Suppressor macrophage treated with lipopolysaccharide for 1 hour (primary cell): ENCODE results near the gene CSNK2A1.

ENCODE experiments used
- DNase-seq, 3 donors: peaks; one replicate each; pipeline ENCODE4 v3.0.0-alpha.2; 2020 to 2022

CSNK2A1 gene

DNA sequence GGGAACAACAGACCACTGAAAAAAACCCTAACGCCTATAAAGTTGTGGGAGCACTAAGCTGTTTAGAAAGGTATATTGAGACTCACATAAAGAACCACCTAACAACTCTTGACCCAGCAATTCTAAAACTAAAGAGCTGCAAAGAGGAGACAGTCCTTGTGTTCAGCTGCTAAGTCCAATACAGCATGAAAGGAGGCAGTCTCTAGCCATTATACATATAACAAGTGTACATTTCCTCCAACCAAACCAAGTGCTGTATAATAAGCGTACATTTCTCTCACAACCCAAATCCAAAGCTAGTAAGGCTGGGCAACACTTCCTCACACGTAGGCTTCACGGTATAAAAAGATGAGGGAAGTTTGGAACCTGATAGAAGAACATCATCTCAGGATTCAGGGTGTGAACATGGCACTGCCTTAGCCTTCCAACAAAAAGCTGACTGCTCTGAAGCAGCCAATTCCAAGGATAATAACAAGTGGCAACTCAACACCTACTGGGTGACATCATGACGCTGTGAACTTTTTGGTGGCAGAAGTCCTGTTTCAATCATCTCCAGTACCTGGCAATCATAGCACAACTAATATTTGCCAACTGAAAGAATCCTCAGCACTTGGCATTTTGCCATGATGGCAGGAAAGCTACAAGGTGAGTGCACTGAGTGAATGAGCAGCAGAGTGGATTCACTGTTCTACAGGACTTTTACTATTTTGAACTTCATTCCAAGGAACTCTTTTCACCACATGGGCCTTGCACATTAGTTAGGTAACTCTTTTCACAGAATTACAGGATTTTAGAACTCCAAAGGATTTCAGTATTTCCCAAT is 97.9 kb downstream of the CSNK2A1 start:
- no peak for DNase-seq

DNA sequence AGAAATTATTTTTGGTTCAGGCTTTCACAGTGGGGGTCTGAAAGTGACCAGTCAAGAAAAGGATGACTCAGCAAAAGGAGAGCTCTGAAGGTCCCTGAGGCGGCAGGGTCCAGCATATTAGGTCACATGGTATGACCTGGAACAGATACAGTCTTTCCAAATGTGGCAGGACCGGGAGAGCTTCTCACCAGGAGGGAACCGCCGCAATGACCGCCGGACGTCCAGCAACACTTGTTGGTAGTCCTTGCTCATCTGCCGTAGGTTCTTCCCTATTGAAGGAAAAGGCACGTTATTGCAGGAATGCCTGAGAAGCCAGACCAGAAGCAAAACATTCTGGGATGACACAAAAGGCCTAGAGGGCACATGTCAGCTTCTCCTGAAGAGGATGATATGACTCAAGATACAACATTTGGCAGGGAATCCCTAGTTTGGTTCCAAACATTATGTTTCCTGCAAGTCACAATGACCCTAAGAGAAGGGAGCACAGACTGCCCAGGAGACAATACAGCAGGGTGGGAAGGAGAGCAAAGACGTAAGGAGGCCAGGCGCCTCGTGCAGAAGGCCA is 98.6 kb downstream of the CSNK2A1 start:
- DNase-seq: no peak

DNA sequence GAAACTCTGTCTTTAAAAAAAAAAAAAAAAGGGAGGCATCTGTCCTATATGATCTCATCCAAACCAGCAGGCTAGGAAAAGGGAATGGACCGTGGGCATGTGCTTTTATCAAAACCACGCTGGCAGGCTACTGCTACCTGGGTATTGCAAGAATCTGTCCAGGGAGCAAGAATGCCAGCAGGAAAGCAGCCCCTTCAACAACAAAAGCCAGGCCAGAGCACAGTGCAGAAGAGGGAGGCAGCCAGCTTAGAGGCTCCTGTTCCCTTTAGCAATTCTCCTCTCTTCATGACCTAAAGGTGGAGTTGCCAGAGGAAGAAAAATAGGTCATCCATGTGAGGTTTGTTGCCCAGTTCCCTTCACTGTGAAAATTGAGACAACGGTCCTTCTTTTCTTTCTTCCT is 99.5 kb downstream of the CSNK2A1 start:
- DNase-seq: no peak

DNA sequence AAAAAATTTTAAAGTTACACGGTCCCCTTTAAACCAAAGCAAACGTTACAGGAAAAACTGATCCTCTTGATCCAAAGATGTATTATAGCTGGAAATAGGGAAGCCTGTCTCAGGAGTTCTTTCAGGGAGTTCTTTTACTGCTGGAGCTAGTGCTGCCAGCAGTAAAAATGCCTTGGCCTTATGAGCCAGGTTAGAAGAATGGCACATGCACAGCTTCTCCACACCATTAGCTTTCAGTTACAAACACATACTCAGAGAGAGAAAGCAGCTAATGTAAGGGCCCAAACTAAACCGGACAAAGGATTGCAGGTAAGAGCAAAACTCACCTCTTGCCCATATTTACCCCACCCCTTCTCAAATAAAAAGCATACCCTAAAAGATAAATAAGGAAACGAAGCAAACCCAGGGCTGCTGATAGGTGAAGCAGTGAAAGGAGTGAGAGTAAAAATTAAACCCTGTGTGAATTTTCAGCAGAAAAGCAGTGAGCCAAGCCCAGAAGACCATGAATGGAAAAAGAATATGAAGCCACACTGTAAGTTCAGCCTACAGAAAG is 100.3 kb downstream of the CSNK2A1 start:
- DNase-seq: no peak

- DNase-seq: no peak
These were observed 103.0 kb downstream of the CSNK2A1 start for GRCh38 chr20:440636-441035.

GRCh38 chr20:440148-440547 is 103.4 kb downstream of the CSNK2A1 start:
- no peak for DNase-seq

DNA sequence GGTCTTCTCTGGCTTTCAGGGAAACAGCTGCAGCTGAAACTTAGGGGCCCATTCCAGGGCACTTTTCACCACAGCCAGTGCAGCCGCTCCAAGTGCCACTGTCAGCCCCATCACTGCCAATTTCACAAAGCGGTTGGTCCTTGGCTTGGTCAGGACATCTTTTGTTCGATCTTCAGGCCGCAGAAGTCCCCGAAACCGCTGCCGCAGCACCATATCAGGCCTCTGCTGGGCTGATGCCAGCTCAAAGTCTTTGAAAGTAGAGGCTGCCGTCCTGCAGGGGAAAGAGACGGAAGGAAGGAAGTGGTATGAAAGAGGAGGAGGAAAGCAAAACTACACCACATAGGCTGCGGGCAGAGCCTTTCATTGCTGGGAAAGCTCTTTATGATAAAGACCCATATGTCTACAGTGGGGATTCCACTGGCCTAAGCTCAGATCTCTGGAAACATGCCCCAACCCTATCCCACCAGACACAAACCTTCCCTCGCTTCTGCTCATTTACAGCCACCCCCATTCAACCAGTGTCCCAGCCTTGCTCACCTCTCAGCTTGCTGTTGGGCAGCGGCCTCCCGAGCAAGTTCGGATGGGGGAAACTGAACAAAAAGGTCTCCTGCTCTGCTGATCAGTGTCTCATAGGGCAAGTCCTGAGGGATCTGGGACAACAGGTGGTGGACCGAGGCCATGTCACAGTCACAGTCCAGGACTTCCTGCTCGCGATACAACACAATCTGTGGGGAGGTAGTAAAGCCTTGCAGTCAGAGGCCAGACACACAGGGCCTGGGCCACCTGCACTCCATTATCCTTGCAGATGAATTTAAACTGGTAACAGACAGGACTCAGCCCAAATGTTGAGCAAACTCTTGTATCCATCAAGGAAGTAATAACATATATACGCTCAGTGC is 104.8 kb downstream of the CSNK2A1 start:
- DNase-seq: peak; percentile 6 to 28 (median 20)

- DNase-seq: no peak
These were observed 105.7 kb downstream of the CSNK2A1 start for GRCh38 chr20:437787-438486.

- DNase-seq: no peak
These were observed 107.1 kb downstream of the CSNK2A1 start for GRCh38 chr20:436476-436875.

DNA sequence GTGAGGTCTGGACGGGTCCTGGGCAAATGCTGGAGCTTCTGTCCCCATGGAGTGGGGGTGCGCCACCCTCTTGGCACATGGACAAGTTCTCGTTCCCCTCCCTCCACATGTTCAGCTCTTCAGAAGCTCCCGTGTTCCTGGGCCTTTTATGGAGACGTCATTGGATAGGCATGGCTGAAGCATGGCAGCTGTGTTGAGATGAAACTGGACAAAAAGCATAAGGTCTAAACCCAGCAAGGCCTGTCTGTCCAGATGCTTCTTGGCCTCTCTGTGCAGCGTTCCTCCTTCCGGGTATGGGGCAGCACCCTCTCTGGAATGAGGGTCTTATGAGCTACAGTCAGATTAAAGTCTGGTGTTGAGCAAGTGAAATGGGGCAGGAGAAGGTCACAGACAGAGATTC is 108.0 kb downstream of the CSNK2A1 start:
- no peak for DNase-seq

GRCh38 chr20:434661-435419 is 108.8 kb downstream of the CSNK2A1 start:
- no peak for DNase-seq

DNA sequence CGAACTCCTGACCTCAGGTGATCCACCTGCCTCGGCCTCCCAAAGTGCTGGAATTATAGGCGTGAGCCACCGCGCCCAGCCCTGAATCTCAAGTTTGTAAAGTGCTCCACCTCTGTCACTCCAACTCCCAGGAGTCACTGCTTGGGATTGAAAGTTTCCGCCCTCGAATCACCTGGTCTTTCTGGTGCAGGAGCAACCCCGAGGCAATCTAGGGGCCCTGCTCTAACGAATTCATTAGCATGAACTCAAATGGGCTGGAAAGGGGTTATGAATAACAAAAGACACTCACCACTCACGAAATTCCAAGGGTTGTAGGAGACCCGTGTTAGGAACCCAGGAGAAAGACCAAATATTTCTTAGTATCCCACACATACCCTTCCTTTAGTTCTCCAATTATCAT is 109.4 kb downstream of the CSNK2A1 start:
- no peak for DNase-seq

DNA sequence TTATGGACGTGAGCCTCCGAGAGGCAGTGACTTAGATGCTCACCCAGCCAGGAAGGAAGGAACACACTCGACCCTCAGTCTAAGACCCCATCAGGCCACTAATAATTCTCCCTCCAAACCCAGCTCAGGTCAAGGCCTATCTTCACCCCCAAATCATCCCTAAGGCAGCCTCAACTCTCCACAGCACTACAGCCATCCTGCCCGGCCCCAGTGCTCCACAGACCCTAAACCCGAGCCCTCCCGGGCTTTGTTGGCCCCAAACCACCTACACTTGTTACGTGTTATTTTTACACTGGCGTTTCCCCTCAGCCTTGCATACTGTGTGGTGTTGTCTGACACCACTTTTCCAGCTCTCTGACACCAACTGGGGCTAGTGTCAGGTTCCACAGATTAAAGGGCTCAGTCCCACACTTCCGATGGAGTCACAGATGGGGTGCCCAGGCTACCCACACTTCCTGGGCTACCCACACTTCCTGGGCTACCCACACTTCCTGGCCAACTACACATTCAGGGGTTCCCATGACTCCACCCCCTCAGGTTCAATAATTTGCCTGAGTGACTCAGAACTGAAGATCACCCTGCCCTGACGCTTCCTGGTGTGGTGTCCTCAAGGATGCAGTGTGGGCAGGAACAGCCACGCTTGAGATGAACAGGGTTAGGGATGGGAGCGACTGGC is 110.2 kb downstream of the CSNK2A1 start:
- peak; percentile 75 to 84 (median 80) for DNase-seq

DNA sequence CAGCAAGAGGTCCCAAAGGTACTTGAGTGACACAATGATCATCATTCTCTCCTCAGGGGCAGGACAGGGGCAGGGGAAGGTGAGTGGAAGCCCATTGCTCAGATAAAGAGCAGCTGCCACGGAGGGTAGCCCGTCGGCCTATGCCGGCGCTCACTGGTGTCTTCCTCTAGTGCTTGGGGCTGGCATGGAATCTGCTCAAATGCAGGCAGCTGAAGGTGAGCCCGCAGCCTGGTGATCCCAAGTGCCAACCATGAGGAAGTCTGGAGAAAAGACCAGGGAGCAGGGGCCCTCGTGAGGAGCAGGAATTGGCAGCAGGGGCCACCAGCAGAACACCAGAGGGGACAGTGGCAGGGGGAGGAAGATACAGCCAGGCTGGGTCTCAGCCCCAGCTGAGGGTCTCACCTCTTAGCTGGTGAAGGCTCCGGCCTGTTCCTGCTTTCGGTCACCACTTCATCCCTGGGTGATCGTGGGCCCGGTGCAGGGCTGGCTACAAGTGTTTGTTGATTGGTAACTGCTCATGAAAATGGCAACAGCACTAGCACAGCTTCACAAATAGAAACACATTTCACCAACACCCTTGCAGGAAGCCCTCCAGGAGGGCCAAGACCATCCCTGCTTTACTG is 110.8 kb downstream of the CSNK2A1 start:
- no peak for DNase-seq

DNA sequence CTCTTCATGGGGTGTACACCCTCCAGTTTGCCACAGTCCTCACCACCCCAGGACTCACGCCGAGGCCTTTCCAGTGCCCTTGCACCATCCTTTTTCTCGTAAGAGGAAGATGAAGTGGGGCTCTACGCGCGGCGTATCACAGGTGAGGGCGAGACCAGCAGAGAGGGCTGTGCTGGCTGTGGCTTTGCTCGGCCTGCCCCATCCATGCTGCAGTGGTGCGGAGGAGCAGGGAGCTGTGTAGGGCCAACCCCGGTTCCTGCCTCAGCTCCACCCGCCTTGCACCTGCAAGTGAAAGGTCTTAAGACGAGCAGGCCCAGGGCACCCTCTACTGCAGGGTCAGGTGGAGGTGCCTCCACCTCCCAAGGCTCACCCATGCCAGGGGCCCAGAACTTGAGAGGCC is 111.4 kb downstream of the CSNK2A1 start:
- DNase-seq: no peak

- peak; percentile 68 to 77 (median 75) for DNase-seq
These were observed 112.3 kb downstream of the CSNK2A1 start for GRCh38 chr20:431012-431904.

GRCh38 chr20:430091-430999 is 113.2 kb downstream of the CSNK2A1 start:
- no peak for DNase-seq

DNA sequence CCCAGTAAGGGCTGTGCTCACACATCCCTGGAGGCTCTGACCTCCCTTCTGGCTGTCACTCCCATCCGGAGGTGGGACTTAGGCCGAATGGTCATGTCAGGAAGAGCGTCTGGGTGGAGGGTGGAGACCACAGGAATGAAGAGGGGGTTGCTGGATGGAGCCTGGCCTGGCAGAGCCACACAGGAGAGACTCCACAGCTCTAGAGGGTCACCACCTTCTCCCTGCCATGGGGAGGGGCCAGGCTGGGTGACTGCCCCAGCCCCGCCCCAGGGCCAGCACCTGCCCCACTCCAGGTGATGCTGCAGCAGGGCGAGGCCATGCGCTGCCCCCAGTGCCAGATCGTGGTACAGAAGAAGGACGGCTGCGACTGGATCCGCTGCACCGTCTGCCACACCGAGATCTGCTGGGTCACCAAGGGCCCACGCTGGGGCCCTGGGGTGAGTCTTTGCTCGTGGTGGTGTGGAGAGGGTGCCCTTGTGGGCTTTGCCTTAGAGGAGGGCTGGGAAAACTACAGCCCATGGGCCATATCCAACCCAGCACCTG is 114.9 kb downstream of the CSNK2A1 start:
- DNase-seq: no peak
